22Rv1 (cell line): Measurements from ENCODE around the gene JAKMIP1.

ENCODE experiments used
- ZFX ChIP-seq: fragments of 450-650 bp; IDR thresholded peaks from 2 replicates; pipeline ENCODE4 v1.6.1; 2017; ENCODE audit warnings: antibody characterized with exemption, borderline replicate concordance
- TF ChIP-seq, protein P1 (sequence below): fragments of 450-650 bp; IDR thresholded peaks from 2 replicates; pipeline ENCODE4 v1.5.1; 2017; ENCODE audit warnings: mild to moderate bottlenecking

DNA sequence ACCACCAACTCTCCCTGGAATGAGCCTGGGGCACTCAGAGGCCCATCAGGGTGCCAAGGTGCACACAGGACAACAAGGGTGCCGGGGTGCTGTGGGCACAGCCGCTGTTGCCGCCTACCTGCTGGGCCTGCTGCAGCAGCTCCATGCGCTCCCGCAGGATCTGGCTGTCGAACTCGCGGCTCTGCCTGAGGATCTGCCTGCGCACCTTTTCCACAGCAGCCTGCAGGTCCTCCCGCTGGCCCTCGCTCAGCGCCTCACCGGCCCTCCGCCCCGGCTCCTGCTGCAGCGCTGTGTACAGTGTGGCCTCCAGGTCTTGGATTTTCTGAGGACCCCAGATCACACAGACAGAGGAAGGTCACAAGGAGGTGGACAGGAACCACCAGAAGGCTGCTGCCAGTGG, 164.6 kb downstream of the JAKMIP1 start:
- TF ChIP-seq, protein P1, sequence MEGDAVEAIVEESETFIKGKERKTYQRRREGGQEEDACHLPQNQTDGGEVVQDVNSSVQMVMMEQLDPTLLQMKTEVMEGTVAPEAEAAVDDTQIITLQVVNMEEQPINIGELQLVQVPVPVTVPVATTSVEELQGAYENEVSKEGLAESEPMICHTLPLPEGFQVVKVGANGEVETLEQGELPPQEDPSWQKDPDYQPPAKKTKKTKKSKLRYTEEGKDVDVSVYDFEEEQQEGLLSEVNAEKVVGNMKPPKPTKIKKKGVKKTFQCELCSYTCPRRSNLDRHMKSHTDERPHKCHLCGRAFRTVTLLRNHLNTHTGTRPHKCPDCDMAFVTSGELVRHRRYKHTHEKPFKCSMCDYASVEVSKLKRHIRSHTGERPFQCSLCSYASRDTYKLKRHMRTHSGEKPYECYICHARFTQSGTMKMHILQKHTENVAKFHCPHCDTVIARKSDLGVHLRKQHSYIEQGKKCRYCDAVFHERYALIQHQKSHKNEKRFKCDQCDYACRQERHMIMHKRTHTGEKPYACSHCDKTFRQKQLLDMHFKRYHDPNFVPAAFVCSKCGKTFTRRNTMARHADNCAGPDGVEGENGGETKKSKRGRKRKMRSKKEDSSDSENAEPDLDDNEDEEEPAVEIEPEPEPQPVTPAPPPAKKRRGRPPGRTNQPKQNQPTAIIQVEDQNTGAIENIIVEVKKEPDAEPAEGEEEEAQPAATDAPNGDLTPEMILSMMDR = no peak
- TF ChIP-seq ZFX = no peak
